Measurements from ENCODE around the gene KCNMA1.

The KCNMA1 gene

DNA sequence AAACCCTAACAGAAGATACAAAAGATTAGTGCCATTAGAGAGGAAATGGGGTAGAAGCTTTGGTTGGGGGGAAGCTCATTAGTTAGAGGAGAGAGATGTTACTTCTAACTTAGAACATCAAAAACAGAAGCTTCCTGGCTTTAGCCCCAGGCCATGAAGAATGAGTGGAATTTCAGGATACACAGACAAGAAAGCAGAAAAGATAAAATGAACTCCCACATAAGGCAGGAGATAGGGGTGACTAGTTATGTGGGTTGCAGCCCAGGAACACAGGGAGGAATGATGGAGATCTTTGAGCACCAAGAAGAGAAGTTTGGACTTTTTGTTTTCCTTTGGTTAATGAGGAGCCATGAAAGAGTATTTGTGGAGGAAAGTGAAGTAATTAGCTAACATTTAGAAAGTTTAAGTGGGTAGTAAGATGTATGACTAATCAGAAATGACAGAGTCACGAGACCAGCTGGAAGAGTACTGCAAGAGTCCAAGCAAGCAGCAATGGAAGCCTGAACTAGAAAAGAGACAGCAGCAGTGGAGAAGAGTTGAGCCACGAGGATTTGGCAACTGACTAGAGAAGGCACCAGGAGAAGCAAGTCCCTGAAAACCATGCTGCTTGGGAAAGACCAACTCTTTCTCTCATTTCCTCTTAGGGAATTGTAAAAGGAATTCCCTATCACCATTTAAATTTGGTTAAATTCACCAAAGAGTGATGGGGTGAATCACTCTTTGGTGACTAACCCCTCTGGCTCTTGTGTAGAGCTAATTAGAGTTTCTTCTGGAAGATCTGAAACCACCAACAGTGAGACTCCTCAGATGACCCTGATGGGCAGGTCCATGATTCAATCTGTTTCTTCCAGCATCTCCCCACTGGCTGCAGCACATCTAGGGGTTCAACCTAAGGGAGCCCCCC, 131.9 kb downstream of the KCNMA1 start:
- DNase-seq = no peak
- in situ Hi-C loops (cut with MboI; ENCODE audit: low pct_unique_long_range_greater_than_20kb, low sequenced_read_pairs) = no loop called here

GRCh38 chr10:77504873-77505257, 132.7 kb downstream of the KCNMA1 start:
- in situ Hi-C loops (cut with MboI; ENCODE audit: low pct_unique_long_range_greater_than_20kb, low sequenced_read_pairs) = no loop called here
- DNase-seq = no peak

GRCh38 chr10:77504196-77504872, 133.3 kb downstream of the KCNMA1 start:
- in situ Hi-C loops (cut with MboI; ENCODE audit: low pct_unique_long_range_greater_than_20kb, low sequenced_read_pairs) = no loop called here
- no peak for DNase-seq

DNA sequence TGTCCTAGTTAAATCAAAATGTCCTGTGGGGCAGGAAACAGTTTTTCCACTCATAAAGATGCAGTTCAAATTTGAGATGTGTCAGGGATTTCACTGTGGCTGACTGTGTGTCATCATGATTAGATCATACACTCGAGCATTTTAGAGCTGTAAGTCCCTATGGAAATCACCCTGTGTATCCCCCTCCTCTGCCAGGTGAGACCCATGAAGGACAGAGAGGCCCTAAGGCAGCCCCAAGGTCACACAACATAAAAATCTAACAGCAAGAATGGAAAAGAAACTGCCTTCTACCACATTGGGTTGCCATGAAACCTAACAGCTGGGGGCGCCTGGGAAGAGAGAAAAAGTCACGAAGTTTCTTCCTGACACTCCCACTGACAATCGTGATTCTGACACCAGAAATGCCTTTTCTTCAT, 135.8 kb downstream of the KCNMA1 start:
- no peak for DNase-seq
- in situ Hi-C loops (cut with MboI; ENCODE audit: low pct_unique_long_range_greater_than_20kb, low sequenced_read_pairs) = no loop called here

- DNase-seq = no peak
- in situ Hi-C loops (cut with MboI; ENCODE audit: low pct_unique_long_range_greater_than_20kb, low sequenced_read_pairs) = no loop called here
These were observed 136.3 kb downstream of the KCNMA1 start for GRCh38 chr10:77501152-77501845.

GRCh38 chr10:77500754-77501151, 136.9 kb downstream of the KCNMA1 start:
- in situ Hi-C loops (cut with MboI; ENCODE audit: low pct_unique_long_range_greater_than_20kb, low sequenced_read_pairs) = no loop called here
- DNase-seq = no peak

DNA sequence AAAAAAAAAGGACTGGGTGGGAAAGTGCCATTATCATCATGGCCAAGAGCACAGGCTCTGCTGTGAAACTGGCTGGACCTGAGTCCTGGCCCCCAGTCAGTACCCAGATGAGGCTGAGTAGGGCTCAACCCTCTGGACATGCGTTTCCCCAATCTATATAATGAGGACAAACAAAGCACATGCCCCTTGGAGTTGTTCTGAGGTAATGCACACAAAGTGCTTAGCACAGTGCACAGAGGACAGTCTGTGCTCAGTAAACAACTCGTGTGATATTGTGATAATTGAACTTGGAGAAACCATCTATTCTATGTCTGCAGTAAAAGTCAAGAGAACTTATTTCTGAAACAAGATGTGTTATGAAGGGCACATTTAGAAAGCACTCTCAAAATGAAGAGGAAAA, 138.8 kb downstream of the KCNMA1 start:
- DNase-seq = no peak
- in situ Hi-C loops (cut with MboI; ENCODE audit: low pct_unique_long_range_greater_than_20kb, low sequenced_read_pairs) = no loop called here

DNA sequence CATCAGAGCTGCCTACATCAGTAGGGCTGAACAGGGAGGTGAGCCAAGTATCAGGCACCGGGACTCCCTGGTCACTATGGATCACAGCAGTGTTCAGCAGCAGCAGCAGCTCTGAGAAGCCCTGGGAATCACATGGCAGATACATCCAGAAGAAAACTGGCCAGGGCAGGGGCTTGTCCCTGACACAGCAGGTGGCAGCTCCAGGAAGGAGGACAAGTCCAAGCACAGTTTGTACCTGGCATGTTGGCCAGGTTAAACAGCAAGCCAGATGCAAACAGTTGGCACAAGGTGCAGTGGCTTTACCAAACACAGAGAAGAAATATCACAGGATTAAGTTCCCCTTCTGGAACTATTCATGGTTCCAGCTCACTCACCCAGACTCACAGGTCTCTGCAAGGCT, 139.4 kb downstream of the KCNMA1 start:
- no peak for DNase-seq
- in situ Hi-C loops (cut with MboI; ENCODE audit: low pct_unique_long_range_greater_than_20kb, low sequenced_read_pairs) = no loop called here

DNA sequence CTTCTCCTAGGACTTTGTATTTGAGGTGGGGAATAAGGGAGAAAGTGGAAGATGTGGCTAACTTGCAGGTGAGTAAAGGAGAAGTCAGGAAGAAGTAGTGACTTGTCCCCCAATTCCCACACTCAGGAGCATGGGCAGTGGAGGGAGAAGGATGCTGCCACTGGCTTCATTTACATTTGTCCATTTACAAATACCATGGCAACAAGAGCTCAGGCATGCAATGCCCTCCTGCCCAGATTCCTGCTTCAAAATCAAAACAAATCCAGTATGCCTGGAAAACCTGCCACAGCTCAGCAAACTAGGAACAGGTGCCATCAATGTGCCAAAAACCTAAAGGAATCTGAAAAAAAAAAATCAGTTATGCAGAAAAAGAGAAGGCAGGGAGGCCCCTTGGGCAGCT, 139.9 kb downstream of the KCNMA1 start:
- no peak for DNase-seq
- in situ Hi-C loops (cut with MboI; ENCODE audit: low pct_unique_long_range_greater_than_20kb, low sequenced_read_pairs) = no loop called here

DNA sequence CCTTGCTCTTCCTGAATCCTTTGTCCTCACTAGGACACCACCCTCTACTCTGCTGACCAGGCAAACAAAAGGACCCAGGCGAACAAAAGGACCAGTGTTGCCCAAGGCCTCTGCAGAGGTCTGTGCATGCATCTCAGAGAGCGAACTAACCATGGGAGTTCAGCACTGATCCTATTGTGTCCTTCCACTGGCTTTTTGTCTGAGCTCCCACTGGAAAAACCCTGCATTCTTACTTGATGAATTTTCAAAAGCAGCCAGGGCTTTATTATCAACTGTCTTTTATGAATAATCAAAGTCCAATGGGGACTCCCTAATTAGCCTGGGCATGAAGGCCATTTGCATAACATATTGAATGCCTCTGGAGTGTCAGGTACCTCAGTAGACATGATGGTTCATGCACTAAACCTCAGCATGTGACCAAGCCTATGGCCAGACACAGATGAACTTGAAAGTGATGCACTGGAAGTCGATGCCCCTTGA, 140.6 kb downstream of the KCNMA1 start:
- in situ Hi-C loops (cut with MboI; ENCODE audit: low pct_unique_long_range_greater_than_20kb, low sequenced_read_pairs) = no loop called here
- no peak for DNase-seq

DNA sequence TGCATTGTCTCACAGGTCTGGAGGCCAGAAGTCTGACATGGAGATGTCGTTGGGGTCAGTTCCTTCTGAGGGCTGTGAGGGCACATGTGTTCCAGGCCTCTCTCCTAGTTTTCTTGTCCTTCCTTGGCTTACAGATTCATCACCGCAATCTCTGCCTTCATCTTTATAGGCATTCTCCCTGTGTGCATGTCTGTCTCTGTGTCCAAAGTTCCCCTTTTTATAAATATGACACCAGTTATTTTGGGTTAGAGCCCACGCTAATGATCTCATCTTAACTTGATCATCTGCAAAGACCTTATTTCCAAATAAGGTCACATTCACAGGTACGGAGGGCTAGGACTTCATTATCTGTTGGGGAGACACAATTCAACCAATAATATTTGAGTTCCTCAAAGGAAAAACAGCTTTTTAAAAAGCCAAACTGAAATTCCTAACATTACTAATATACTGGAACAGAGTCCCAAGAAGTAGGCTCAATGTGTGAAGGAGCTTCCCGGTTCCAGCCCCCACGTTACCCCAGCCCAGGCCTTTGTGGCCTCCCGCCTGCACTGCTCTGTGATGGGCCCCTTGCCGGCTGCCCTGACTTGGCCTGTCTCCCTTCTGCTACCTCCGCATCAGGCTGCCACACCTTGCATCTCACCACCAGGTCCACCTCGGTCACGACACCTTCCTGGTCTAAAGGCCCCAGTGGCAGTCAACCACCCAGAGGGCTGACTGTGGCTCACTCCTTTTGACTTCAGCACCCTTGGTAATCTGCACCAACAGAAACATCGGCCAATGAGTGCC, 142.7 kb downstream of the KCNMA1 start:
- in situ Hi-C loops (cut with MboI; ENCODE audit: low pct_unique_long_range_greater_than_20kb, low sequenced_read_pairs) = no loop called here

DNA sequence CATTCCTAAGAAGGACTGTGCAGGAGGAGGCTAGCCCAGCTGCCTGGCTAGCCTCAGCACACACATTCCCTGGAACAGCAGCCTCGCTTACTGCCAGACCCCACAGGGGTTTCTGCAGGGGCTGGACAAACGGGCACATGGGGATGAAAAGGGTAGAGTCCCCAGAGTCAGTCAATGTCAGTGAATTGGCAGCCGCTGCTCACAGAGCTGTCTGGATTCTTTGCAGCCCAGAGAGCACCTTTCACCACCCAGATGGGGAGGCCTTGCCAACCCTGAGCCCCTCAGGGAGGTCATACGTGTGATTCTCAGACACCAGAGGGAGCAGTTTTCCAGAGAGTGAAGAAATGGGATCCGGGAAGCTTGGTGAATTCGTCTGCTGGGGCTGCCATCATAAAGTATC, 143.3 kb downstream of the KCNMA1 start:
- in situ Hi-C loops (cut with MboI; ENCODE audit: low pct_unique_long_range_greater_than_20kb, low sequenced_read_pairs) = no loop called here
- no peak for DNase-seq

More for the DNA sequence above, 142.7 kb downstream of the KCNMA1 start:
- no peak for DNase-seq

- in situ Hi-C loops (cut with MboI; ENCODE audit: low pct_unique_long_range_greater_than_20kb, low sequenced_read_pairs) = no loop called here
- no peak for DNase-seq
These were observed 143.8 kb downstream of the KCNMA1 start for GRCh38 chr10:77493851-77494261.

- in situ Hi-C loops (cut with MboI; ENCODE audit: low pct_unique_long_range_greater_than_20kb, low sequenced_read_pairs) = no loop called here
- DNase-seq = no peak
These were observed 144.3 kb downstream of the KCNMA1 start for GRCh38 chr10:77493239-77493806.

DNA sequence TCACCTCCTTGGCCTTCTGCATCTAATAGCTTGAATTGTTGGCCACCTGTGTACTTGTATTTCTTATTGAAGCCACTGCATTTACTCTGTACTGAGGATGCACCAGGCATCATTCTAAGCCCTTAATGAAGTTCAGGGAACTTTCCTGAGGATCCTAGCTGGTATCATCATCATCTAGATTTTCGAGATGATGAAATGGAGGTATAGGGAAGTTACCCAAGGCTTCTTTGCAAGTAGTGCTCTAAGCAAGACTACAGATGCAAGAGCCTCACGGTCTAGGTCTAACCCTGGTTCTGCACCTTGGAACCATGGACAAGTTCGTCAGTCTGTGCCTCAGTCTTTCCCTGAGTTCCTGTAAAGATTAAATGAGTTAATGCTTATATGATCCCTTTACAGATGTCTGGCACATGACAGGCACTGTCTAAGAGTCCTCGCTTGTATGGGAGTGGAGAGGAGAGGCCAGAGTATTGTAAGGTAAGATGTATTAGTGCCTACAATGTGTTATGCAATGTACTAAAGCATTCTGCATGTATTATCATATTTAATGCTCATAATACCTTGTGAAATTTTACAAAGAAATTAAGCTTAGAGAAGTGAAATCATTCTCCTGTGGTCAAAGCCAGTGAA, 145.1 kb downstream of the KCNMA1 start:
- DNase-seq = no peak
- in situ Hi-C loops (cut with MboI; ENCODE audit: low pct_unique_long_range_greater_than_20kb, low sequenced_read_pairs) = no loop called here

DNA sequence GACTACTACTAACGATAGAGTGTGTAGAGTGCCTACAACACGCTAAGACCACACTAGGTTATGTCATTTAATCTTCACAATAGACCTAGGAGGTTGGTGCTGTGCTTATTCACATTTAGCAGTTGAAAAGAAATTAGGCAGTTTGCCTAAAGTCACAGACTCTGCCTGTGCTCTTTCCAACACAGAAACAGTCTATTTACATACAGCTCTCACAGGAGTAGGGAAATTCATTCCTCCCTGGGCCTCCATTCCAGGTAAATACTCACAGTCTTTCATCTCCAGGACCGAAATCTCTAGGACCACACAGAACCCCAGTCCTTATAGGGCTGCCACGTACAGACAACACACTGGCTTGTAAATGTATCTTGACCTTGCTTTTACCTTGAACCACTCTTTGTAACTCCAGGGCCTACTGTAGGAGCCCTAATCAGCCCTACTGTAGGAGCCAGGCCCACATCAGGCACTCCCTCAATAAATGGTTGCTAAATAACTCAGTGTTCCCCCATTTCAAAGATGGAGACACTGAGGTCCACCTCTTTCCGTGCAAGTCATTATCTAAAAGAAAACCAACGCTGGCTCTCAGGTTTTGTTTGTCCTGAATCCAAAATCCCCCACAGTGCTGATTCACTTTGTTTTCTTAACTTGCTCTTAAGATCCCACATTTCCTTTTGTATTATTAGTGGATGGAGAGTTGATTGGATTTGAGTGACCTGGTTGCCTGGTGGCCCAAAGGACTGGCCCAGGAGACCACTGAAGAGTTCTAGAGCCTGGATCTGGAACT, 146.9 kb downstream of the KCNMA1 start:
- in situ Hi-C loops (cut with MboI; ENCODE audit: low pct_unique_long_range_greater_than_20kb, low sequenced_read_pairs) = no loop called here
- DNase-seq = no peak

GRCh38 chr10:77486517-77486916, 151.1 kb downstream of the KCNMA1 start:
- in situ Hi-C loops (cut with MboI; ENCODE audit: low pct_unique_long_range_greater_than_20kb, low sequenced_read_pairs) = no loop called here

DNA sequence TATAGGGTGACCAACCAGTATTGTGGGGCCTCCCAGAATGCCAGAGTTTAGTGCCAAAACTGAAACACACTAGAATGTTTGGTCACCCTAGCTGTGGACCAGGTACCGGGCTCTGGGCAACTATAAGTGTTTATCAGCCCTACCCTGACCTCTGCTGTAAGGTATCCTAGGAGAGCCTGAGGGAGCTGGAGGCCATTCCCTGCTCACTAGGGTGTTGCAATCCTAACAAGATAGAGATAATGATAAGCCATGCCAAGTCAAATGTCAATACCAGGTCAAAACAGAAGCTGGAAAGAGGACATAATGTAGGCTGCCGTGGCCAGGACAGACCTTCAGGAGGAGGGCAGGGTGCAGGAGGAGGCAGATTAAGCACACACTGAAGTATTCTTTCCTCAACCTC, 151.8 kb downstream of the KCNMA1 start:
- in situ Hi-C loops (cut with MboI; ENCODE audit: low pct_unique_long_range_greater_than_20kb, low sequenced_read_pairs) = no loop called here
- DNase-seq = no peak

More at GRCh38 chr10:77486517-77486916, 151.1 kb downstream of the KCNMA1 start:
- no peak for DNase-seq
